HepG2 (cell line): ENCODE results near the gene NPB. TPM values are rescaled to one million over a fixed set of nuclear protein-coding genes. Genes with fewer than 3 reads are reported as not detected.

ENCODE experiments used
- ATAC-seq: fragments of 200-7000 bp; cut with Tn5 transposase; 3 replicates; pipeline ENCODE4 v1.9.1; 2020; ENCODE audit warnings: mild to moderate bottlenecking, moderate library complexity
- BruUV-seq: library from RNA; stranded (reverse); fragments of 400-500 nt; replicated peaks from 2 replicates; lab custom pipeline; 2021; lab: Mats Ljungman, UMichigan
- CTCF ChIA-PET: fragments of 300-600 bp; formaldehyde crosslinking; extraction: SDS; loops from one replicate; lab custom pipeline; 2021; ENCODE audit warnings: low total read pairs, inconsistent platforms, low intra/inter-chr PET ratio; lab: Yijun Ruan, JAX
- POLR2A ChIA-PET: fragments of 350-600 bp; sonication (Branson Sonifier 250); formaldehyde crosslinking; loops from one replicate; lab custom pipeline; 2020; ENCODE audit warnings: antibody characterized with exemption, inconsistent platforms; lab: Yijun Ruan, JAX
- DNase-seq: peaks from one replicate; pipeline ENCODE4 v3.0.0-alpha.2; 2015; ENCODE audit warnings: low spot score
- FAIRE-seq: peaks from 3 replicates; lab custom pipeline; 2011; peaks lifted over from hg19 to GRCh38; lab: Jason Lieb, UNC
- H2AFZ ChIP-seq: one replicate; pipeline ENCODE4 v1.6.1; 2011; ENCODE audit warnings: low read length, inconsistent platforms
- H3K27ac ChIP-seq: fragments of 300-600 bp; 3 replicates; pipeline ENCODE4 v1.8.0; 2011; ENCODE audit warnings: mixed run types, mild to moderate bottlenecking, mixed read lengths, low read length, inconsistent platforms; ENCODE audit not compliant: insufficient read depth; ENCODE audit errors: extremely low read length
- H3K27me3 ChIP-seq, 2 experiments: fragments of 200-600 bp in 1 of 2; 2 replicates in 1 of 2; 3 replicates in 1 of 2; pipeline versions ENCODE4 v1.6.0 to v1.8.0; 2011; ENCODE audit warnings: low read length in 2 of 2, mild to moderate bottlenecking in 2 of 2, moderate library complexity in 2 of 2, inconsistent platforms in 1 of 2; ENCODE audit not compliant: insufficient read depth in 2 of 2, control insufficient read depth in 1 of 2
- H3K36me3 ChIP-seq, 2 experiments: fragments of 200-600 bp in 1 of 2; replicated peaks in 1 of 2; 2 replicates in 1 of 2; 3 replicates in 1 of 2; pipeline versions ENCODE4 v1.5.1 to v1.8.0; 2011; ENCODE audit warnings: low read length in 2 of 2, inconsistent platforms in 1 of 2; ENCODE audit not compliant: insufficient read depth in 2 of 2, control insufficient read depth in 1 of 2
- H3K4me1 ChIP-seq: 2 replicates; pipeline ENCODE4 v1.5.1; 2012; ENCODE audit warnings: low read length, inconsistent platforms; ENCODE audit not compliant: insufficient read depth
- H3K4me2 ChIP-seq: 2 replicates; pipeline ENCODE4 v1.6.0; 2011; ENCODE audit warnings: low read depth, low read length, inconsistent platforms
- H3K4me3 ChIP-seq, 3 experiments: fragments of 200-600 bp in 1 of 3; sonication (generic), shearing (Covaris generic) in 1 of 3; replicated peaks in 1 of 3; 2 replicates each; pipeline ENCODE4 v1.5.1; 2011 to 2016; ENCODE audit warnings: low read length in 3 of 3, inconsistent platforms in 2 of 3, low read depth in 2 of 3, mild to moderate bottlenecking in 2 of 3, control low read depth in 1 of 3, mixed read lengths in 1 of 3; ENCODE audit not compliant: insufficient read depth in 1 of 3
- H3K79me2 ChIP-seq: one replicate; pipeline ENCODE4 v1.6.1; 2011; ENCODE audit warnings: low read length, inconsistent platforms; ENCODE audit not compliant: insufficient read depth
- H3K9ac ChIP-seq: 2 replicates; pipeline ENCODE4 v1.6.0; 2011; ENCODE audit warnings: mild to moderate bottlenecking, low read depth, low read length, inconsistent platforms; ENCODE audit not compliant: insufficient read depth
- H3K9me3 ChIP-seq: 2 replicates; pipeline ENCODE4 v1.5.1; 2012; ENCODE audit warnings: mild to moderate bottlenecking, low read length
- H4K20me1 ChIP-seq: 2 replicates; pipeline ENCODE4 v1.6.0; 2011; ENCODE audit warnings: inconsistent platforms, mild to moderate bottlenecking, low read length, moderate library complexity; ENCODE audit not compliant: insufficient read depth
- NRL ChIP-seq: sonication (generic); formaldehyde crosslinking; IDR thresholded peaks from 2 replicates; pipeline ENCODE4 v1.5.0; 2020; ENCODE audit warnings: missing genetic modification reagents, mild to moderate bottlenecking, moderate library complexity, borderline replicate concordance
- PCBP1 ChIP-seq: fragments of 200-400 bp; formaldehyde crosslinking; IDR thresholded peaks from 2 replicates; pipeline ENCODE4 v1.6.1; 2017; ENCODE audit warnings: mild to moderate bottlenecking, low read depth, low read length, borderline replicate concordance
- POLR2A ChIP-seq, 2 experiments: IDR thresholded peaks; 2 replicates each; pipeline ENCODE4 v1.6.1; 2011; ENCODE audit warnings: low read depth in 2 of 2, low read length in 2 of 2, mild to moderate bottlenecking in 1 of 2, moderate library complexity in 1 of 2; ENCODE audit not compliant: insufficient read depth in 1 of 2
- RBFOX2 ChIP-seq: fragments of 200-400 bp; formaldehyde crosslinking; IDR thresholded peaks from 2 replicates; pipeline ENCODE4 v1.6.1; 2017; ENCODE audit warnings: low read depth, mild to moderate bottlenecking, low read length
- RBM39 ChIP-seq: fragments of 200-400 bp; formaldehyde crosslinking; IDR thresholded peaks from one replicate; pipeline ENCODE4 v1.6.1; 2018; ENCODE audit warnings: antibody characterized with exemption, mild to moderate bottlenecking, low read depth, low read length; ENCODE audit not compliant: poor library complexity, severe bottlenecking
- ZNF180 ChIP-seq: sonication (generic); formaldehyde crosslinking; IDR thresholded peaks from 2 replicates; pipeline ENCODE4 v1.4.0; 2020; ENCODE audit warnings: low read depth, missing genetic modification reagents, borderline replicate concordance
- WGBS: methylation state at CpG from one replicate; pipeline ENCODE4 v1.1.6; 2017; ENCODE audit warnings: low lambda C conversion rate; 5-methylcytosine and 5-hydroxymethylcytosine counted together
- in situ Hi-C: cut with HindIII; loops from 2 replicates; pipeline ENCODE4 v1.10.0; 2017; ENCODE audit warnings: low pct_unique_long_range_greater_than_20kb; ENCODE audit not compliant: extremely low pct_ligation_motif_present
- intact Hi-C: fragments of 100-400 bp; cut with micrococcal nuclease; formaldehyde crosslinking; loops from one replicate; pipeline ENCODE4 v1.10.0; 2022; ENCODE audit not compliant: unreplicated experiment
- polyA plus RNA-seq, 8 experiments: library from polyadenylated mRNA; depleted of rRNA in 3 of 8; stranded (reverse) in 7 of 8; unstranded in 1 of 8; fragments of >200 nt; fragmentation: Illumina TruSeq in 4 of 8; extraction: Trizol in 4 of 8; gene quantifications; 2 replicates each; pipeline versions ENCODE4 v1.2.1 to v1.2.3, GENCODE V29; 2011 to 2016; ENCODE audit warnings: low read depth in 4 of 8, missing spikeins in 1 of 8, mixed read lengths in 1 of 8; ENCODE audit not compliant: insufficient read depth in 1 of 8
- total RNA-seq, 5 experiments: library from RNA; depleted of rRNA; stranded (reverse); fragments of >200 nt; fragmentation: Illumina TruSeq; extraction: Trizol; gene quantifications; 2 replicates each; pipeline ENCODE4 v1.2.3, GENCODE V29; 2016; ENCODE audit warnings: low read depth in 1 of 5

NPB gene
- total and polyA plus RNA-seq, 2 of the 13 experiments (the other 11 are each of a cell fraction or from before 2014, with no cell fraction given): 0.11 to 0.93 TPM

DNA sequence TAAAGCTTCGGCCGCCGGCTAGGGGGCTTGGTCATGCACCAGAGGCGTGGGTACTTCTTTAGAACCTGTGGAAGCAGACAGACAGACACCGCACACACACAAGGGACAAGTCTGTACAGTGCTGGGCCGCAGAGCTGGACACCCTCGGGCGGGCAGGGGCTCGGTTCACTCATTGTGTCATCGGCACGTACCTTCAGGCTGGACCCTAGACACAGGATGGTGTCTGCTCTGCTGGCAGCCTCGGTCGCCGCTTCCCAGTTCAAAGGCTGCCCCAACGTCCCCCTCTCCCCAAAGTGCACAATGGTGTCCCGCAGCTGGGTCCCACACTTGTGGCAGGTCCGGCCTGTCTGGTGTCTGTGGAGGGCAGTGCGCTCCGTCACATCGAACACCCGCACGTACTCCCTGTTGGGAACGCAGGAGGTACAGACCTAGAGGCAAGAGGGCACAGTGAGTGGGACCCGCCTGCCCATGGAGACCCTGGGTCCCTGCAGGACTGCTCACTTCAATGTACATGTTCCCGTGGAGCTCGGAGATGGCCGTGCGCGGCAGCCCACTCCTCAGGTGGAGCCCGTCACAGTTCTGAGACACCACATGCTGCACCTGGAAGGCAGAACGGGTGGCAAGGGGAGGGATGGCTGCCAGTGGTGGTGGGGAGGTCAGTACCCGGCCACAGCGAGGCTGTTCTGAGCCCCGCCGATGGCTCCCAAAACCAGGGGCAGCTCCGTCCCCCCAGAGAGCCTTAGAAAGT is 12.2 kb downstream of the NPB start:
- in situ Hi-C loops (no loop called here), intact Hi-C loops (loop anchor here (5.0 kb wide), 1 partner anchor 42 kb away; the partner anchor contains the start of gene ARHGDIA)
- no TSS peak for BruUV-seq
- H3K4me1 ChIP-seq: peaks cover 44% of the 10 kb centered on the region
- 97% methylated on average over 28 of the region's 36 CpGs for WGBS
- H3K27ac ChIP-seq: no peak overlapping the region
- POLR2A ChIA-PET: interaction anchor here (1.4 kb wide), 1 partner anchor 9 kb away, joined by 3 read pairs; no protein-coding TSS in a partner anchor
- no peak for FAIRE-seq
- no peak overlapping the region for H3K4me3 ChIP-seq
- no peak for ATAC-seq
- H3K36me3 ChIP-seq: peaks cover 27 to 48% of the 10 kb centered on the region in 2 experiments
- CTCF ChIA-PET: no interaction called here
- TF ChIP-seq PCBP1 (no peak), RBFOX2 (0 out of 2 replicates have a peak, but pooled peaks have one; percentile 20), NRL (CRISPR knock-in tag) (0 out of 2 replicates have a peak, but pooled peaks have one; percentile 14)
- no peaks in the 10 kb centered on the region; a peak in 1 of 5 replicates for H3K27me3 ChIP-seq
- H3K4me2 ChIP-seq: no peak overlapping the region
- no peak overlapping the region for H3K9ac ChIP-seq
- DNase-seq: no peak
- peaks cover 34% of the 10 kb centered on the region for H3K79me2 ChIP-seq
- H4K20me1 ChIP-seq: peaks cover 3% of the 10 kb centered on the region; the same call in 1 of the 2 replicates
- H2AFZ ChIP-seq: no peak overlapping the region
- H3K9me3 ChIP-seq: no peaks in the 10 kb centered on the region

DNA sequence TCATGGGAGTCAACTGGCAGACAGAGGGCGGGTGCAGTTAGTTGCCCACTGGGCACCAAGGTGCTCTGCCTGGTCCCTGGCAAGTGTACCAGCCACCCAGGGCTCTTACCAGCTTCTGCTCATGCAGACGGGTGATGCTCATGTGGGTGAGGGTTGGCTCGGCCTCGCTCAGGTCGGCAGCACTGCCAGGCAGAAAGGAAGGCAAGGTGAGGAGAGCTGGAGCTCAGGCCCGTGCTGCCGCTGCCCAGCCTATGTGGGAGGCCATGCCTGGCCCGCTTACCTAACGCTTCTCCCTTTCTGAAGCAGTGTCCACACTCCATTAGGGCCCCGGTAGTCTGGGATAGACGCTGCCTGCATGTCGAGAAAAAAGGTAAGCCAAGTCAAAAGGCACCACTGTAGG is 13.3 kb downstream of the NPB start:
- in situ Hi-C loops: no loop called here
- peak in 1 of 2 experiments; percentile 8; a peak in 1 of 4 replicates for TF ChIP-seq POLR2A (IDR thresholded peaks at IDR 0.05; ENCODE audit: insufficient read depth in 1 of 2, low read depth in 2 of 2, low read length in 2 of 2)
- no peak for TF ChIP-seq ZNF180 (CRISPR knock-in tag)
- peak; percentile 23 for TF ChIP-seq RBM39
- CTCF ChIA-PET: no interaction called here
- Histone ChIP-seq H3K4me1 (peaks cover 34% of the 10 kb centered on the region), H4K20me1 (no peaks in the 10 kb centered on the region; the same call in 1 of the 2 replicates), H2AFZ (no peak overlapping the region), H3K9me3 (no peaks in the 10 kb centered on the region), H3K4me3 (no peak overlapping the region), H3K9ac (no peak overlapping the region), H3K79me2 (peaks cover 32% of the 10 kb centered on the region), H3K36me3 (peaks cover 30 to 54% of the 10 kb centered on the region in 2 experiments), H3K27ac (no peak overlapping the region), H3K27me3 (no peaks in the 10 kb centered on the region; a peak in 1 of 5 replicates), H3K4me2 (no peak overlapping the region)
- no TSS peak for BruUV-seq
- ATAC-seq (no peak), FAIRE-seq (no peak), DNase-seq (no peak)
- WGBS: 100% methylated on average over 10 of the region's 12 CpGs
- POLR2A ChIA-PET: interaction anchor here (2.7 to 2.8 kb wide), 2 partner anchors 12 to 38 kb away, joined by 9 to 49 read pairs; partner anchors contain the start of gene MAFG
- intact Hi-C loops: no loop called here
